Activated T-helper 1 cell treated with anti-CD3 and anti-CD28 coated beads, Interleukin-12 subunit alpha, Interleukin-12 subunit beta, Interleukin-2, Interleukin-4 antibody, amounts not matched to agents 30 ng/mL and 10 ng/mL and 1 ng/mL, durations not matched to agents 14 hours and 24 hours and 36 hours (primary cell): ENCODE results near the gene FAM131C. TPM values are rescaled to one million over a fixed set of nuclear protein-coding genes. Genes with fewer than 3 reads are reported as not detected.

Experiments used
- DNase-seq: peaks from one replicate; pipeline ENCODE4 v3.0.0; 2021; ENCODE audit warnings: low spot score
- H3K27ac Mint-ChIP-seq: one replicate; pipeline ENCODE4 v1.8.0; 2021; ENCODE audit warnings: mild to moderate bottlenecking, mixed read lengths
- H3K27me3 Mint-ChIP-seq: one replicate; pipeline ENCODE4 v1.8.0; 2022; ENCODE audit warnings: mild to moderate bottlenecking, moderate library complexity, mixed read lengths; ENCODE audit not compliant: insufficient read depth
- H3K36me3 Mint-ChIP-seq: one replicate; pipeline ENCODE4 v1.8.0; 2021; ENCODE audit warnings: low read depth, mixed read lengths
- H3K4me1 Mint-ChIP-seq: one replicate; pipeline ENCODE4 v1.8.0; 2021; ENCODE audit warnings: low read depth, mixed read lengths
- H3K4me3 Mint-ChIP-seq: one replicate; pipeline ENCODE4 v1.8.0; 2021; ENCODE audit warnings: mild to moderate bottlenecking, moderate library complexity, mixed read lengths
- H3K9me3 Mint-ChIP-seq: one replicate; pipeline ENCODE4 v1.8.0; 2021; ENCODE audit warnings: mixed read lengths
- intact Hi-C: fragments of 100-400 bp; cut with micrococcal nuclease; formaldehyde crosslinking; loops from one replicate; pipeline ENCODE4 v1.15.1; 2024
- total RNA-seq: library from RNA; stranded (reverse); gene quantifications from 2 replicates; pipeline ENCODE4 v1.2.3, GENCODE V29; 2022

FAM131C gene
- total RNA-seq, 1 donor from 2014 or later: 0.57 TPM

- Mint-ChIP-seq H3K4me3 (no peak within 1 kb of the TSS), H3K27me3 (peaks cover 7% of the 10 kb centered on the region), H3K36me3 (no peaks in the 10 kb centered on the region), H3K27ac (no peak within 1 kb of the TSS), H3K9me3 (no peaks in the 10 kb centered on the region), H3K4me1 (peaks cover 14% of the 10 kb centered on the region)
- no peak for DNase-seq
- intact Hi-C loops: no loop called here
These were observed 55.8 kb downstream of the FAM131C start, which contains the start of gene HSPB7 for GRCh38 chr1:16017461-16018303. Gene HSPB7 (minus strand): TSS chr1:16018043. CDS start chr1:16017963, 80 bp downstream.

GRCh38 chr1:16017076-16017460, 56.4 kb downstream of the FAM131C start:
- H3K36me3 Mint-ChIP-seq: no peaks in the 10 kb centered on the region
- DNase-seq: no peak
- no peak overlapping the region for H3K4me3 Mint-ChIP-seq
- H3K9me3 Mint-ChIP-seq: no peaks in the 10 kb centered on the region
- no peak overlapping the region for H3K27ac Mint-ChIP-seq
- H3K27me3 Mint-ChIP-seq: peaks cover 7% of the 10 kb centered on the region
- intact Hi-C loops: no loop called here
- H3K4me1 Mint-ChIP-seq: peaks cover 17% of the 10 kb centered on the region

GRCh38 chr1:16015960-16016901, 57.2 kb downstream of the FAM131C start:
- no peaks in the 10 kb centered on the region for H3K36me3 Mint-ChIP-seq
- H3K9me3 Mint-ChIP-seq: no peaks in the 10 kb centered on the region
- no peak overlapping the region for H3K27ac Mint-ChIP-seq
- H3K27me3 Mint-ChIP-seq: peaks cover 7% of the 10 kb centered on the region
- H3K4me3 Mint-ChIP-seq: no peak overlapping the region
- H3K4me1 Mint-ChIP-seq: peaks cover 17% of the 10 kb centered on the region
- DNase-seq: no peak
- intact Hi-C loops: no loop called here

GRCh38 chr1:16015491-16015890, 58.0 kb downstream of the FAM131C start:
- no peak for DNase-seq
- H3K27ac Mint-ChIP-seq: no peak overlapping the region
- peaks cover 17% of the 10 kb centered on the region for H3K4me1 Mint-ChIP-seq
- H3K36me3 Mint-ChIP-seq: no peaks in the 10 kb centered on the region
- no peak overlapping the region for H3K4me3 Mint-ChIP-seq
- peaks cover 7% of the 10 kb centered on the region for H3K27me3 Mint-ChIP-seq
- H3K9me3 Mint-ChIP-seq: no peaks in the 10 kb centered on the region
- intact Hi-C loops: no loop called here

GRCh38 chr1:16014509-16015482, 58.7 kb downstream of the FAM131C start:
- no peaks in the 10 kb centered on the region for H3K36me3 Mint-ChIP-seq
- H3K27ac Mint-ChIP-seq: no peak overlapping the region
- no peak for DNase-seq
- H3K27me3 Mint-ChIP-seq: peaks cover 4% of the 10 kb centered on the region
- H3K4me3 Mint-ChIP-seq: no peak overlapping the region
- H3K9me3 Mint-ChIP-seq: no peaks in the 10 kb centered on the region
- intact Hi-C loops: no loop called here
- H3K4me1 Mint-ChIP-seq: peaks cover 17% of the 10 kb centered on the region

- no peak overlapping the region for H3K4me3 Mint-ChIP-seq
- H3K36me3 Mint-ChIP-seq: no peaks in the 10 kb centered on the region
- intact Hi-C loops: no loop called here
- H3K27me3 Mint-ChIP-seq: no peaks in the 10 kb centered on the region
- H3K4me1 Mint-ChIP-seq: peaks cover 17% of the 10 kb centered on the region
- DNase-seq: no peak
- H3K9me3 Mint-ChIP-seq: no peaks in the 10 kb centered on the region
- H3K27ac Mint-ChIP-seq: no peak overlapping the region
These were observed 59.6 kb downstream of the FAM131C start for GRCh38 chr1:16013908-16014258.

- Mint-ChIP-seq H3K27me3 (no peaks in the 10 kb centered on the region), H3K9me3 (no peaks in the 10 kb centered on the region), H3K36me3 (no peaks in the 10 kb centered on the region), H3K27ac (peak overlapping the region; percentile 43), H3K4me1 (peaks cover 17% of the 10 kb centered on the region), H3K4me3 (no peak overlapping the region)
- intact Hi-C loops: no loop called here
- DNase-seq: no peak
These were observed 60.1 kb downstream of the FAM131C start for GRCh38 chr1:16013220-16013907.

GRCh38 chr1:16012590-16013219, 60.7 kb downstream of the FAM131C start:
- no peak overlapping the region for H3K4me3 Mint-ChIP-seq
- H3K36me3 Mint-ChIP-seq: no peaks in the 10 kb centered on the region
- H3K27ac Mint-ChIP-seq: no peak overlapping the region
- DNase-seq: no peak
- H3K4me1 Mint-ChIP-seq: peaks cover 23% of the 10 kb centered on the region
- H3K9me3 Mint-ChIP-seq: no peaks in the 10 kb centered on the region
- intact Hi-C loops: no loop called here
- H3K27me3 Mint-ChIP-seq: no peaks in the 10 kb centered on the region

- Mint-ChIP-seq H3K27ac (no peak overlapping the region), H3K4me3 (no peak overlapping the region)
These were observed 61.4 kb downstream of the FAM131C start for GRCh38 chr1:16011936-16012589.

GRCh38 chr1:16010837-16011236, 62.6 kb downstream of the FAM131C start:
- DNase-seq: no peak
- Mint-ChIP-seq H3K9me3 (no peaks in the 10 kb centered on the region), H3K27ac (no peak overlapping the region), H3K36me3 (no peaks in the 10 kb centered on the region), H3K4me1 (peaks cover 36% of the 10 kb centered on the region), H3K4me3 (no peak overlapping the region), H3K27me3 (no peaks in the 10 kb centered on the region)
- intact Hi-C loops: no loop called here

More at GRCh38 chr1:16011936-16012589, 61.4 kb downstream of the FAM131C start:
- Mint-ChIP-seq H3K4me1 (peaks cover 27% of the 10 kb centered on the region), H3K27me3 (no peaks in the 10 kb centered on the region), H3K36me3 (no peaks in the 10 kb centered on the region), H3K9me3 (no peaks in the 10 kb centered on the region)
- DNase-seq: no peak
- intact Hi-C loops: no loop called here

- no peaks in the 10 kb centered on the region for H3K36me3 Mint-ChIP-seq
- no peaks in the 10 kb centered on the region for H3K9me3 Mint-ChIP-seq
- H3K4me1 Mint-ChIP-seq: peaks cover 35% of the 10 kb centered on the region
- intact Hi-C loops: loop anchor here (1.0 to 5.0 kb wide), 5 partner anchors 24 to 217 kb away; no protein-coding TSS in a partner anchor
- DNase-seq: no peak
- no peak overlapping the region for H3K4me3 Mint-ChIP-seq
- H3K27me3 Mint-ChIP-seq: no peaks in the 10 kb centered on the region
- no peak overlapping the region for H3K27ac Mint-ChIP-seq
These were observed 63.8 kb downstream of the FAM131C start for GRCh38 chr1:16009678-16010077.
